GM10248 (cell line): ENCODE results near the gene NOXRED1.
A peak's percentile ranks its signal among the peaks of the same experiment; 100 is the strongest.

ENCODE experiments used
- CTCF ChIA-PET: fragments of 300-600 bp; sonication (Branson Sonifier 250); formaldehyde crosslinking; extraction: SDS; loops from one replicate; lab custom pipeline; 2021; ENCODE audit warnings: antibody characterized with exemption; lab: Yijun Ruan, JAX
- POLR2A ChIA-PET: fragments of 350-650 bp; sonication (Branson Sonifier 250); formaldehyde crosslinking; extraction: SDS; loops from one replicate; lab custom pipeline; 2020; ENCODE audit warnings: antibody characterized with exemption; lab: Yijun Ruan, JAX
- DNase-seq: peaks from one replicate; pipeline ENCODE4 v3.0.0; 2012; ENCODE audit errors: extremely low spot score
- CTCF ChIP-seq: IDR thresholded peaks from 2 replicates; pipeline ENCODE4 v1.5.1; 2012; ENCODE audit warnings: mild to moderate bottlenecking, low read depth; ENCODE audit errors: extremely low read depth, missing control alignments, control extremely low read depth

Gene NOXRED1

GRCh38 chr14:77378701-77379100 lies 44.6 kb downstream of the NOXRED1 start:
- CTCF ChIA-PET, result interaction anchor here (1.0 to 1.5 kb wide), 2 partner anchors 17 to 63 kb away, joined by 4 to 5 read pairs; no protein-coding TSS in a partner anchor
- no peak for TF ChIP-seq CTCF
- DNase-seq, result no peak
- POLR2A ChIA-PET, result no interaction called here

GRCh38 chr14:77377502-77377844 lies 45.9 kb downstream of the NOXRED1 start:
- ChIA-PET POLR2A (interaction anchor here (0.7 kb wide), 1 partner anchor 56 kb away, joined by 3 read pairs; the partner anchor contains the start of gene GSTZ1), CTCF (interaction anchor here (0.6 to 2.7 kb wide), 11 partner anchors 10 to 87 kb away, joined by 3 to 12 read pairs (median 3); partner anchors contain the start of gene GSTZ1)
- DNase-seq, result no peak
- TF ChIP-seq CTCF, result no peak

GRCh38 chr14:77376771-77377501 lies 46.4 kb downstream of the NOXRED1 start, which contains the start of the genes SAMD15 and TMED8:
Gene SAMD15 (plus strand): TSS chr14:77377379. CDS start chr14:77377419, 40 bp downstream.
Gene TMED8 (minus strand): TSS chr14:77377094. CDS start chr14:77377053, 41 bp downstream.
- peak; percentile 23 for TF ChIP-seq CTCF
- DNase-seq, result peak; percentile 95
- ChIA-PET CTCF (interaction anchor here (0.6 to 2.7 kb wide), 11 partner anchors 9 to 88 kb away, joined by 3 to 12 read pairs (median 3); partner anchors contain the start of gene GSTZ1), POLR2A (interaction anchor here (0.6 to 0.7 kb wide), 2 partner anchors 56 kb away, joined by 3 read pairs; partner anchors contain the start of genes GSTZ1 and POMT2)

GRCh38 chr14:77375973-77376770 lies 47.2 kb downstream of the NOXRED1 start:
- ChIA-PET POLR2A (interaction anchor here (0.6 kb wide), 1 partner anchor 55 kb away, joined by 3 read pairs; the partner anchor contains the start of genes GSTZ1 and POMT2), CTCF (interaction anchor here (1.0 to 2.7 kb wide), 7 partner anchors 11 to 226 kb away, joined by 3 to 12 read pairs (median 5); partner anchors contain the start of gene GSTZ1)
- no peak for TF ChIP-seq CTCF
- DNase-seq, result peak; percentile 31

- CTCF ChIA-PET, result interaction anchor here (1.2 to 2.7 kb wide), 3 partner anchors 13 to 226 kb away, joined by 3 to 7 read pairs (median 3); no protein-coding TSS in a partner anchor
- no peak for TF ChIP-seq CTCF
- POLR2A ChIA-PET, result no interaction called here
- DNase-seq, result peak; percentile 25
Measured at GRCh38 chr14:77375164-77375950, 48.0 kb downstream of the NOXRED1 start.
